OCI-LY7 (cell line): ENCODE measurements around the gene PCDHGA1.

Experiments used
- EZH2phosphoT487 ChIP-seq: fragments of 200-600 bp; sonication (generic); IDR thresholded peaks from 2 replicates; pipeline ENCODE4 v1.6.1; 2018; ENCODE audit warnings: low read depth, borderline replicate concordance, mild to moderate bottlenecking, mixed run types, antibody characterized with exemption, low read length, moderate library complexity, mixed read lengths
- TF ChIP-seq, protein P1 (sequence below): fragments of 200-600 bp; sonication (generic); conservative IDR thresholded peaks from 2 replicates; pipeline ENCODE4 v1.5.1; 2014; ENCODE audit warnings: mild to moderate bottlenecking, antibody characterized with exemption, low read length, moderate library complexity, mixed read lengths

- TF ChIP-seq, protein P1, sequence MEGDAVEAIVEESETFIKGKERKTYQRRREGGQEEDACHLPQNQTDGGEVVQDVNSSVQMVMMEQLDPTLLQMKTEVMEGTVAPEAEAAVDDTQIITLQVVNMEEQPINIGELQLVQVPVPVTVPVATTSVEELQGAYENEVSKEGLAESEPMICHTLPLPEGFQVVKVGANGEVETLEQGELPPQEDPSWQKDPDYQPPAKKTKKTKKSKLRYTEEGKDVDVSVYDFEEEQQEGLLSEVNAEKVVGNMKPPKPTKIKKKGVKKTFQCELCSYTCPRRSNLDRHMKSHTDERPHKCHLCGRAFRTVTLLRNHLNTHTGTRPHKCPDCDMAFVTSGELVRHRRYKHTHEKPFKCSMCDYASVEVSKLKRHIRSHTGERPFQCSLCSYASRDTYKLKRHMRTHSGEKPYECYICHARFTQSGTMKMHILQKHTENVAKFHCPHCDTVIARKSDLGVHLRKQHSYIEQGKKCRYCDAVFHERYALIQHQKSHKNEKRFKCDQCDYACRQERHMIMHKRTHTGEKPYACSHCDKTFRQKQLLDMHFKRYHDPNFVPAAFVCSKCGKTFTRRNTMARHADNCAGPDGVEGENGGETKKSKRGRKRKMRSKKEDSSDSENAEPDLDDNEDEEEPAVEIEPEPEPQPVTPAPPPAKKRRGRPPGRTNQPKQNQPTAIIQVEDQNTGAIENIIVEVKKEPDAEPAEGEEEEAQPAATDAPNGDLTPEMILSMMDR: no peak
- TF ChIP-seq EZH2phosphoT487: no peak
These were observed 156.8 kb downstream of the PCDHGA1 start for GRCh38 chr5:141487131-141487530.
